ENCODE measurements around the gene CCDC57.

GRCh38 chr17:82129095-82129494, 83.5 kb downstream of the CCDC57 start:
- TF ChIP-seq CTCF (IDR thresholded peaks at IDR 0.05) = no peak
- TF ChIP-seq POLR2AphosphoS5 (IDR thresholded peaks at IDR 0.05) = no peak

All from esophagus muscularis mucosa (tissue), 3 donors.